Esophagus muscularis mucosa (tissue), 4 donors: ENCODE results near the gene NOL8. TPM values are rescaled to one million over a fixed set of nuclear protein-coding genes. Genes with fewer than 3 reads are reported as not detected.
A peak's percentile ranks its signal among the peaks of the same experiment; 100 is the strongest.

ENCODE experiments used
- DNase-seq: peaks from one replicate; pipeline ENCODE4 v3.0.0-alpha.2; 2017; ENCODE audit errors: extremely low spot score
- H3K27ac ChIP-seq, 4 donors: fragments of 200-600 bp; sonication (generic); replicated peaks in 1 of 4; 1 replicate in 3 of 4; 2 replicates in 1 of 4; pipeline ENCODE4 v1.5.1; 2016 to 2019; ENCODE audit warnings: mild to moderate bottlenecking in 1 of 4
- H3K27me3 ChIP-seq, 4 donors: fragments of 200-600 bp; sonication (generic); one replicate each; pipeline versions ENCODE4 v1.5.1 to v1.6.0; 2016 to 2019
- H3K36me3 ChIP-seq, 4 donors: fragments of 200-600 bp; sonication (generic); one replicate each; pipeline ENCODE4 v1.5.1; 2016 to 2019
- H3K4me1 ChIP-seq, 4 donors: fragments of 200-600 bp; sonication (generic); one replicate each; pipeline ENCODE4 v1.5.1; 2016 to 2019
- H3K4me3 ChIP-seq, 4 donors: fragments of 200-600 bp; sonication (generic); 1 replicate in 2 of 4; 2 replicates in 2 of 4; pipeline ENCODE4 v1.5.1; 2016 to 2019; ENCODE audit warnings: mild to moderate bottlenecking in 4 of 4, moderate library complexity in 1 of 4
- H3K9me3 ChIP-seq, 4 donors: fragments of 200-600 bp; sonication (generic); 1 replicate in 3 of 4; 2 replicates in 1 of 4; pipeline ENCODE4 v1.5.1; 2016 to 2019
- EP300 ChIP-seq: sonication (generic); formaldehyde crosslinking; IDR thresholded peaks from one replicate; pipeline ENCODE4 v1.6.1; 2017; ENCODE audit warnings: antibody characterized with exemption
- POLR2A ChIP-seq: fragments of 450-650 bp; IDR thresholded peaks from one replicate; pipeline ENCODE4 v1.6.1; 2017; ENCODE audit warnings: antibody characterized with exemption, moderate library complexity, mild to moderate bottlenecking, low read depth
- POLR2AphosphoS5 ChIP-seq, 2 donors: sonication (generic); formaldehyde crosslinking; IDR thresholded peaks; one replicate each; pipeline ENCODE4 v1.6.1; 2017; ENCODE audit warnings: antibody characterized with exemption in 2 of 2
- WGBS: methylation state at CpG from one replicate; pipeline ENCODE4 v1.1.5; 2018; 5-methylcytosine and 5-hydroxymethylcytosine counted together
- intact Hi-C: fragments of 100-400 bp; cut with DNase I; formaldehyde crosslinking; loops from one replicate; pipeline ENCODE4 v1.15.1; 2023
- total RNA-seq, 4 donors: library from RNA; depleted of rRNA; stranded (reverse); fragments of >200 nt; gene quantifications; one replicate each; pipeline versions ENCODE4 v1.1.0 to v1.2.1, GENCODE V29; 2016
- TF ChIP-seq, protein P1 (sequence below), 3 experiments: fragments of 200-600 bp in 2 of 3; fragments of 450-650 bp in 1 of 3; sonication (generic) in 2 of 3; IDR thresholded peaks; one replicate each; pipeline ENCODE4 v1.5.1; 2017 to 2019; ENCODE audit warnings: antibody characterized with exemption in 3 of 3, mild to moderate bottlenecking in 2 of 3, moderate library complexity in 1 of 3

Gene NOL8
- total RNA-seq, 4 donors from 2014 or later: 17.1 to 28.2 (median 22.5) TPM

DNA sequence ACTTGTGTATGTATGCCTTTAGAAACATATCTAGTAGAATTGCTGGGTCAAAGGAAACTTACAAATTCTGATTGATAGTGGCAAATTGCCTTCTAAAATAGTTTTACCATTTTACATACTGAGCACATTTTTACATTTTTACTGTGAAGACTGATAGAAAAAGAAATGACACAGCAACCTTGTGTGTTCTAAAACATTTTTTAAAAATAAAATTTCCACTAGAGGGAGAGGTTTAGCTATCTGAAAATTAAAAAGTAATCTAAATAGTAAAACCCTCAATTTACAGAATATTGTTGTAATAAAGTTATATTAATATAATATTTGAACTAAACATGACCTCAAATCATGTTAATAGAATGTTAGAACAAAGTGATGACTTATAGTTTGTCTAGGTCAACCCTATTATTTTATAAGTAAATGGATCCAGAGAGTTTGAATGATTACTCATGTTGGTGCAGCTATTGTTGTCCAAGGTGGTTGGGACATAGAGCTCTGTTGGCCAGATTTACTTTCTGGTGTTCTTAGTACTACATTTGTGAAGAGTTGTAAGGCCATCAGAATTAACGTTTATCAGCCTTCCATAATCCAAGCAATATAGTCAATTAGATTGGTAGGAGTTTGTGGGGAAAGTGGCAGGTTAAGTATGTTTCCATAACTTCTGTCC lies 17.8 kb upstream of the NOL8 start:
- intact Hi-C loops: loop anchor here (1.0 to 2.0 kb wide), 2 partner anchors 96 to 292 kb away; no protein-coding TSS in a partner anchor
- Histone ChIP-seq H3K27ac (peak overlapping the region in 2 of 4 donors; percentile 8 to 37), H3K36me3 (peaks cover 0 to 24% (median 4%) of the 10 kb centered on the region in 4 donors), H3K4me3 (no peak overlapping the region), H3K27me3 (no peaks in the 10 kb centered on the region), H3K4me1 (peaks cover 0 to 18% (median 14%) of the 10 kb centered on the region in 4 donors), H3K9me3 (no peaks in the 10 kb centered on the region)
- TF ChIP-seq, protein P1, sequence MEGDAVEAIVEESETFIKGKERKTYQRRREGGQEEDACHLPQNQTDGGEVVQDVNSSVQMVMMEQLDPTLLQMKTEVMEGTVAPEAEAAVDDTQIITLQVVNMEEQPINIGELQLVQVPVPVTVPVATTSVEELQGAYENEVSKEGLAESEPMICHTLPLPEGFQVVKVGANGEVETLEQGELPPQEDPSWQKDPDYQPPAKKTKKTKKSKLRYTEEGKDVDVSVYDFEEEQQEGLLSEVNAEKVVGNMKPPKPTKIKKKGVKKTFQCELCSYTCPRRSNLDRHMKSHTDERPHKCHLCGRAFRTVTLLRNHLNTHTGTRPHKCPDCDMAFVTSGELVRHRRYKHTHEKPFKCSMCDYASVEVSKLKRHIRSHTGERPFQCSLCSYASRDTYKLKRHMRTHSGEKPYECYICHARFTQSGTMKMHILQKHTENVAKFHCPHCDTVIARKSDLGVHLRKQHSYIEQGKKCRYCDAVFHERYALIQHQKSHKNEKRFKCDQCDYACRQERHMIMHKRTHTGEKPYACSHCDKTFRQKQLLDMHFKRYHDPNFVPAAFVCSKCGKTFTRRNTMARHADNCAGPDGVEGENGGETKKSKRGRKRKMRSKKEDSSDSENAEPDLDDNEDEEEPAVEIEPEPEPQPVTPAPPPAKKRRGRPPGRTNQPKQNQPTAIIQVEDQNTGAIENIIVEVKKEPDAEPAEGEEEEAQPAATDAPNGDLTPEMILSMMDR (IDR thresholded peaks at IDR 0.05): peak; percentile 30 to 46 (median 45)
- no peak for TF ChIP-seq EP300
- no peak for TF ChIP-seq POLR2AphosphoS5 (IDR thresholded peaks at IDR 0.05)
- no peak for TF ChIP-seq POLR2A
- 58% methylated on average over 1 of the region's 1 CpG for WGBS
- DNase-seq: no peak

DNA sequence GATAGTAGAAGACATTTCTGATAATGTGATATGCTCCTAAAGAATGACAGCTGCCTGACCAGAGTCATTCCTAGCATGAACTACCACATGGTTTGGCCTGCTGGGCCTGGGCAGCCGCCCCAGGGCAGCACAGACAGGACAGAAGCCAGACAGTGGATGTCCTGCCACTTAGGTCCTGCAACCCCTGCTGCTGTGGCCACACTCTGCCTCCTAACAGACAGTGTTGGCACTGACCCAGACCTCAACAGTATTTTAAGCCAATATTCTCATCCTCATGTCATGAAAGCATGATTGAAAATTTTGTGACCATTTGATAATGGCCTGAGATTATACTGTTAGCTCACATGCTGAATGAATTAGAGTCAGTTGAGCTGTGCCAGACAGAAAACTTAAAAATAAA lies 16.4 kb upstream of the NOL8 start:
- Histone ChIP-seq H3K27me3 (no peaks in the 10 kb centered on the region), H3K27ac (no peak overlapping the region), H3K9me3 (no peaks in the 10 kb centered on the region), H3K4me1 (peaks cover 0 to 18% (median 11%) of the 10 kb centered on the region in 4 donors), H3K36me3 (peaks cover 0 to 34% (median 7%) of the 10 kb centered on the region in 4 donors), H3K4me3 (no peak overlapping the region)
- no peak for DNase-seq
- intact Hi-C loops: no loop called here
- WGBS: 100% methylated on average over 1 of the region's 1 CpG
- no peak for TF ChIP-seq POLR2A
- no peak for TF ChIP-seq EP300
- TF ChIP-seq, protein P1 (IDR thresholded peaks at IDR 0.05): no peak
- no peak for TF ChIP-seq POLR2AphosphoS5 (IDR thresholded peaks at IDR 0.05)

- Histone ChIP-seq H3K9me3 (no peaks in the 10 kb centered on the region), H3K36me3 (peaks cover 0 to 13% (median 5%) of the 10 kb centered on the region in 4 donors), H3K27ac (no peak overlapping the region), H3K4me1 (peaks cover 0 to 3% (median 0%) of the 10 kb centered on the region in 4 donors), H3K4me3 (no peak overlapping the region), H3K27me3 (no peaks in the 10 kb centered on the region)
- no peak for TF ChIP-seq EP300
- TF ChIP-seq, protein P1 (IDR thresholded peaks at IDR 0.05): no peak
- no peak for TF ChIP-seq POLR2AphosphoS5 (IDR thresholded peaks at IDR 0.05)
- no peak for TF ChIP-seq POLR2A
- 88% methylated on average over 2 of the region's 2 CpGs for WGBS
- no peak for DNase-seq
- intact Hi-C loops: no loop called here
Measured at GRCh38 chr9:92333282-92333634, 8.1 kb upstream of the NOL8 start.

DNA sequence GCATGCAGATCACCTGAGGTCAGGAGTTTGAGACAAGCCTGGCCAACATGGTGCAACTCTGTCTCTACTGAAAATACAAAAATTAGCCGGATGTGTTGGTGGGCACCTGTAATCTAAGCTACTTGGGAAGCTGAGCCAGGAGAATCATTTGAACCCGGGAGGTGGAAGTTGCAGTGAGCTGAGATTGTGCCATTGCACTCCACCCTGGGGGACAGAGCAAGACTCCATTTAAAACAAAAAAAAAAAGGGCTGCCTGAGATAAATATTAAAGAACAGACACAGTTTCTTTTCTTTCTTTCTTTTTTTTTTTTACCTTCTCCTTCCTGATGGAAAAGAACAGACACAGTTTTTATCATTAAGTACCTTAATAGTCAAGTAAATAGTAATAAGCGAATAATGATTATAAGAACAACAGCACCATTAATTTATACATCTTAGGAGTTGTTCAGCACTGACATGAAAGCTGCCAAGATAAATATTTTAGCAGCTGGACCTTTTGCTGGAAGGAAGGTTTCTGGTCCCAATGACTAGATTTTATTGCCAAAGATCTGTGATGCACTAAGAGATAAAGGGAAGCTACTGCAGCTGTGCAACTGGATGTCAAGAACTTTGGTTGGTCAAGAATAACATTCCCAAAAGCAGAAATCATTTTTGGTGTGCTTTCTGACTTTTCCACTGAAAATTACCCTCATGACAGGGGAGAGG lies 7.6 kb upstream of the NOL8 start:
- WGBS: 88% methylated on average over 3 of the region's 3 CpGs
- TF ChIP-seq, protein P1 (IDR thresholded peaks at IDR 0.05): no peak
- peaks cover 0 to 8% (median 2%) of the 10 kb centered on the region in 4 donors for H3K36me3 ChIP-seq
- H3K4me1 ChIP-seq: peaks cover 0 to 3% (median 0%) of the 10 kb centered on the region in 4 donors
- no peaks in the 10 kb centered on the region for H3K27me3 ChIP-seq
- H3K27ac ChIP-seq: no peak overlapping the region
- intact Hi-C loops: no loop called here
- H3K9me3 ChIP-seq: no peaks in the 10 kb centered on the region
- DNase-seq: no peak
- no peak overlapping the region for H3K4me3 ChIP-seq
